Measurements from ENCODE around the gene DIRAS1. TPM values are rescaled to one million over a fixed set of nuclear protein-coding genes. Genes with fewer than 3 reads are reported as not detected.
A peak's percentile ranks its signal among the peaks of the same experiment; 100 is the strongest.

The DIRAS1 gene
- total and polyA plus RNA-seq, 12 donors: 0.09 to 4.8 (median 1.8) TPM

DNA sequence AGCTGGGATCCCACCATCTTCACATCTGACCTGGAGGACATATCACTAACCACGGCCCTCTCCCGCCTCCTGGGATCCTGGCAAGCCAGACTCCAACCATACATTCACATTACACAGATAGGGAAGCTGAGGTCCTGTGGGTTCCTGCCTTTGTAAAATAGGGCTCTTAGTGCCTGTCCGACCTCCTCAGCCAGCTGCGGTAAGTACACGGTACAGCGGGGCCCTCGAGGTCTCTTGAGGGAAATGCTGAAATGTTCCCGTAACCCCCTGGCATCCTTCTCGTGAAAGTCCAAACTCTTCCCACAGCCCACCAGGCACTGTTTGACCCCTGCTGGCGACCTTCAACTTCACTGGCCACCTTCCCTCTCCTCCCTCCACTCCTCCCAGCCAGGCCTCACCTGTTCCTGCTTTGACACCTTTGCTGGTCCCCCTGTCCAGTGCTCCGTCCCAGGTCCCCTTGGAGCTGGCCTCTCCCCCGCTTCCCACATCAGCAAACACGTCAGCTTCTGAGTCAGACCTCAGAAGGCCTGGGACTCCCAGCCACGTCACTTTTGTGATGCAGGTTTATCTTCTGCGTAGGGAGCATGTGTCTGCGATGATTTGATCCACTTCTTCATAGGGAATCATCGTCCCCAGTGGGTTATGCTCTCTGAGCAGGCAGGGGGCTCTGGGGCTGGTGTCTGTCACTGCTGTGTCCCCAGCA, 9.8 kb downstream of the DIRAS1 start:
- Histone ChIP-seq H3K9me3 (replicated peaks in 1 of 3) (no peaks in the 10 kb centered on the region), H3K36me3 (replicated peaks in 1 of 2) (no peaks in the 10 kb centered on the region), H3K27ac (no peak overlapping the region), H3K27me3 (no peaks in the 10 kb centered on the region), H3K4me1 (replicated peaks in 1 of 2) (no peaks in the 10 kb centered on the region), H3K4me3 (no peak overlapping the region)
- 70 to 74% (median 71%) methylated on average over 12 to 17 of the region's 17 CpGs for WGBS, 4 donors
- no peak for DNase-seq
- intact Hi-C loops (cut with DNase I): no loop called here
- no peak for TF ChIP-seq POLR2A (IDR thresholded peaks at IDR 0.05)
- TF ChIP-seq, protein P1, sequence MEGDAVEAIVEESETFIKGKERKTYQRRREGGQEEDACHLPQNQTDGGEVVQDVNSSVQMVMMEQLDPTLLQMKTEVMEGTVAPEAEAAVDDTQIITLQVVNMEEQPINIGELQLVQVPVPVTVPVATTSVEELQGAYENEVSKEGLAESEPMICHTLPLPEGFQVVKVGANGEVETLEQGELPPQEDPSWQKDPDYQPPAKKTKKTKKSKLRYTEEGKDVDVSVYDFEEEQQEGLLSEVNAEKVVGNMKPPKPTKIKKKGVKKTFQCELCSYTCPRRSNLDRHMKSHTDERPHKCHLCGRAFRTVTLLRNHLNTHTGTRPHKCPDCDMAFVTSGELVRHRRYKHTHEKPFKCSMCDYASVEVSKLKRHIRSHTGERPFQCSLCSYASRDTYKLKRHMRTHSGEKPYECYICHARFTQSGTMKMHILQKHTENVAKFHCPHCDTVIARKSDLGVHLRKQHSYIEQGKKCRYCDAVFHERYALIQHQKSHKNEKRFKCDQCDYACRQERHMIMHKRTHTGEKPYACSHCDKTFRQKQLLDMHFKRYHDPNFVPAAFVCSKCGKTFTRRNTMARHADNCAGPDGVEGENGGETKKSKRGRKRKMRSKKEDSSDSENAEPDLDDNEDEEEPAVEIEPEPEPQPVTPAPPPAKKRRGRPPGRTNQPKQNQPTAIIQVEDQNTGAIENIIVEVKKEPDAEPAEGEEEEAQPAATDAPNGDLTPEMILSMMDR (IDR thresholded peaks at IDR 0.05): no peak

DNA sequence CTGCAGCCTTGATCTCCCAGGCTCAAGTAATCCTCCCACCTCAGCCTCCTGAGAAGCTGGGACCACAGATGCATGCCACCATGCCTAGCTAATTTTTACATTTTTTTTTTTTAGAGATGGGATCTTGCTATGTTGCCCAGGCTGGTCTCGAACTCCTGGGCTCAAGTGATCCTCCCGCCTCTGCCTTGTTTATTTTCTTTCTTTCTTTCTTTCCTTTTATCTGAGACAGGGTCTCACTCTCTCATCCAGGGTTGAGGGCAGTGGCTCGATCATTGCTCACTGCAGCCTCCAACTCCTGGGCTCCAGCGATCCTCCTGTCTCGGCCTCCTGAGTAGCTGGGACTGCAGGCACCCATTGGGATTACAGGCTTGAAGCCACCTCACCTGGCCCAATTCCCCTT, 14.9 kb downstream of the DIRAS1 start:
- TF ChIP-seq POLR2A (IDR thresholded peaks at IDR 0.05): no peak
- TF ChIP-seq, protein P1 (IDR thresholded peaks at IDR 0.05): no peak
- intact Hi-C loops (cut with DNase I): no loop called here
- no peak for DNase-seq
- Histone ChIP-seq H3K4me3 (no peak overlapping the region), H3K36me3 (replicated peaks in 1 of 2) (no peaks in the 10 kb centered on the region), H3K27ac (no peak overlapping the region), H3K4me1 (replicated peaks in 1 of 2) (peaks cover 4 to 9% of the 10 kb centered on the region in 2 donors), H3K27me3 (no peaks in the 10 kb centered on the region), H3K9me3 (replicated peaks in 1 of 3) (no peaks in the 10 kb centered on the region)
- 95 to 97% (median 95%) methylated on average over 5 of the region's 5 CpGs for WGBS, 4 donors

DNA sequence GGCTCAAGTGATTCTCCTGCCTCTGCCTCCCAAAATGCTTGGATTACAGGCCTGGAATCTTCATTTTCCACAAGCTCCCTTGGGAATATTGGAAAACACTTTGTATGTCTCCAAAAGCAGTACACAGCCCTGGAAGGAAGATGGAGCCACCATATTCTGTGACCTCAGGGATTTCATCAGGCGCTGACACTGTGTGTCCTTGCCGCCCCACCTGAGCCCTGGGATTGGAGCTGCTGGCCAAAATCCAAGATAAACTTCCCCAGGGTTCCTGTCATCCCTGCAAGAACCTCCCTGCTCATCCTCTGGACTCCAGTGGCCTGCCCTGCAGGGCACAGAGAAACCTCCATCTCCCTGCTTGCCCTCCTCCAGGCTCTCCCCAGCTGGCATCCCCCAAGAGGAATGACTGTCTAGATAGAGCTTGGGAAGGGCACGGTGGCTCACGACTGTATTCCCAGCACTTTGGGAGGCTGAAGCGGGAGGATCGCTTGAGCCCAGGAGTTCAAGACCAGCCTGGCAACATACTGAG, 17.4 kb downstream of the DIRAS1 start:
- no peak for DNase-seq
- TF ChIP-seq, protein P1 (IDR thresholded peaks at IDR 0.05): no peak
- Histone ChIP-seq H3K9me3 (replicated peaks in 1 of 3) (no peaks in the 10 kb centered on the region), H3K4me3 (no peak overlapping the region), H3K27me3 (no peaks in the 10 kb centered on the region), H3K36me3 (replicated peaks in 1 of 2) (no peaks in the 10 kb centered on the region), H3K4me1 (replicated peaks in 1 of 2) (peaks cover 4 to 9% of the 10 kb centered on the region in 2 donors), H3K27ac (no peak overlapping the region)
- intact Hi-C loops (cut with DNase I): no loop called here
- WGBS, 4 donors: 69 to 85% (median 76%) methylated on average over 4 to 6 of the region's 6 CpGs

DNA sequence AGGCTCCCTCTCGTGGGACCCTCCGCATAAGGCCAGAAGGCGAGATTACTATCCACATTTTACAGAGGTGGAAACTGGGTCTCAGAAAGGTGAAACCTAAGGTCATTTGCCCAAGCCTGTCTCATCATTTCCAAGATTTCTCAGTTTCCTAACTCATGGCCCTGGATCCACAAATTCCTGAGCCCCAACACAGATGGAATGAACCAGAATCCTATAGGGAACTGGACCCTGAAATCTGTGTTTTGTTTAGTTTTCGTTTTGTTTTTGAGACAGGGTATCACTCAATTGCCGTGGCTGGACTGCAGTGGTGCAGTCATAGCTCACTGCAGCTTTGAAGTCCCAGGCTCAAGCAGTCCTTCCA, 18.1 kb downstream of the DIRAS1 start:
- Histone ChIP-seq H3K4me3 (peak overlapping the region in 1 of 4 donors; percentile 95), H3K36me3 (replicated peaks in 1 of 2) (no peaks in the 10 kb centered on the region), H3K27ac (no peak overlapping the region), H3K9me3 (replicated peaks in 1 of 3) (no peaks in the 10 kb centered on the region), H3K27me3 (no peaks in the 10 kb centered on the region), H3K4me1 (replicated peaks in 1 of 2) (peaks cover 4 to 9% of the 10 kb centered on the region in 2 donors)
- no peak for TF ChIP-seq POLR2A (IDR thresholded peaks at IDR 0.05)
- TF ChIP-seq, protein P1 (IDR thresholded peaks at IDR 0.05): no peak
- 71 to 86% (median 81%) methylated on average over 5 of the region's 5 CpGs for WGBS, 4 donors
- no peak for DNase-seq
- intact Hi-C loops (cut with DNase I): no loop called here
